GM21360 (cell line): ENCODE results near the gene HUNK.

Experiments
- ATAC-seq: cut with Tn5 transposase; IDR thresholded peaks from one replicate; pipeline ENCODE4 v1.9.1; 2021; ENCODE audit warnings: mild to moderate bottlenecking, moderate library complexity; ENCODE audit not compliant: unreplicated experiment

The HUNK gene

GRCh38 chr21:32044205-32045180, 171.7 kb downstream of the HUNK start:
- ATAC-seq, result no peak

GRCh38 chr21:32046191-32046590, 173.4 kb downstream of the HUNK start:
- ATAC-seq, result no peak

- no peak for ATAC-seq
These were observed 175.5 kb downstream of the HUNK start for GRCh38 chr21:32048353-32048752.
